Activated CD8-positive, alpha-beta memory T cell treated with anti-CD3 and anti-CD28 coated beads, Interleukin-2, amount 10 ng/mL, durations not matched to agents 7 days and 5 days (primary cell): ENCODE measurements around the gene RNF217. TPM values are rescaled to one million over a fixed set of nuclear protein-coding genes. Genes with fewer than 3 reads are reported as not detected.
"Not testable (repeated sequence)": the region's sequence is repeated elsewhere in the genome, so short reads cannot be mapped to it uniquely, and the experiment has no call there.

Source experiments
- ATAC-seq: fragments of 150-1000 bp; cut with Tn5 transposase; one replicate; pipeline ENCODE4 v1.10.0; 2021; ENCODE audit warnings: moderate library complexity
- CTCF ChIA-PET: fragments of 350-600 bp; sonication (Branson Sonifier 250); formaldehyde crosslinking; loops from one replicate; lab custom pipeline; 2021; ENCODE audit warnings: antibody characterized with exemption; lab: Charles Lee
- DNase-seq: peaks from one replicate; pipeline ENCODE4 v3.0.0-alpha.2; 2020
- H3K27ac Mint-ChIP-seq: one replicate; pipeline ENCODE4 v1.8.0; 2021; ENCODE audit warnings: mild to moderate bottlenecking, mixed read lengths
- H3K27me3 Mint-ChIP-seq: one replicate; pipeline ENCODE4 v1.8.0; 2021; ENCODE audit warnings: mixed read lengths
- H3K36me3 Mint-ChIP-seq: one replicate; pipeline ENCODE4 v1.8.0; 2021; ENCODE audit warnings: mild to moderate bottlenecking, mixed read lengths
- H3K4me1 Mint-ChIP-seq: one replicate; pipeline ENCODE4 v1.8.0; 2021; ENCODE audit warnings: mixed read lengths
- H3K4me3 Mint-ChIP-seq: one replicate; pipeline ENCODE4 v1.8.0; 2021; ENCODE audit warnings: mild to moderate bottlenecking, moderate library complexity, mixed read lengths
- H3K9me3 Mint-ChIP-seq: one replicate; pipeline ENCODE4 v1.8.0; 2022; ENCODE audit warnings: low read depth, mixed read lengths
- total RNA-seq, 2 experiments: library from RNA; stranded (reverse); gene quantifications; one replicate each; pipeline ENCODE4 v1.2.3, GENCODE V29; 2021

Gene RNF217
- total RNA-seq, 2 experiments from 2014 or later, result 0.70 TPM; not detected in 1

GRCh38 chr6:125116170-125116569 is 153.9 kb downstream of the RNF217 start:
- CTCF ChIA-PET, result no interaction called here
- ATAC-seq (no peak), DNase-seq (no peak)
- no peak overlapping the region for H3K4me3 Mint-ChIP-seq
- H3K36me3 Mint-ChIP-seq, result peaks cover 1% of the 10 kb centered on the region
- no peak overlapping the region for H3K27ac Mint-ChIP-seq
- H3K4me1 Mint-ChIP-seq, result no peaks in the 10 kb centered on the region
- peaks cover 7% of the 10 kb centered on the region for H3K9me3 Mint-ChIP-seq
- peaks cover 5% of the 10 kb centered on the region for H3K27me3 Mint-ChIP-seq

- no peak for ATAC-seq
- H3K4me3 Mint-ChIP-seq, result no peak overlapping the region
- no peaks in the 10 kb centered on the region for H3K36me3 Mint-ChIP-seq
- CTCF ChIA-PET, result no interaction called here
- H3K9me3 Mint-ChIP-seq, result peaks cover 2% of the 10 kb centered on the region
- DNase-seq, result no peak
- no peak overlapping the region for H3K27ac Mint-ChIP-seq
- no peaks in the 10 kb centered on the region for H3K4me1 Mint-ChIP-seq
- H3K27me3 Mint-ChIP-seq, result peaks cover 5% of the 10 kb centered on the region
Observed at GRCh38 chr6:125116710-125117109, 154.5 kb downstream of the RNF217 start.

- Mint-ChIP-seq H3K4me1 (no peaks in the 10 kb centered on the region), H3K27ac (no peak overlapping the region), H3K36me3 (no peaks in the 10 kb centered on the region), H3K4me3 (no peak overlapping the region), H3K9me3 (no peaks in the 10 kb centered on the region), H3K27me3 (peaks cover 5% of the 10 kb centered on the region)
- no peak for ATAC-seq
- no peak for DNase-seq
- CTCF ChIA-PET, result no interaction called here
Observed at GRCh38 chr6:125117818-125118217, 155.6 kb downstream of the RNF217 start.

GRCh38 chr6:125120054-125120590 is 157.9 kb downstream of the RNF217 start:
- Mint-ChIP-seq H3K9me3 (no peaks in the 10 kb centered on the region), H3K4me3 (no peak overlapping the region), H3K27me3 (peaks cover 5% of the 10 kb centered on the region), H3K4me1 (no peaks in the 10 kb centered on the region), H3K27ac (no peak overlapping the region), H3K36me3 (no peaks in the 10 kb centered on the region)
- no peak for DNase-seq
- CTCF ChIA-PET, result no interaction called here
- ATAC-seq, result no peak

GRCh38 chr6:125121894-125122293 is 159.7 kb downstream of the RNF217 start:
- Mint-ChIP-seq H3K27me3 (peaks cover 3% of the 10 kb centered on the region), H3K4me1 (no peaks in the 10 kb centered on the region), H3K9me3 (no peaks in the 10 kb centered on the region), H3K27ac (no peak overlapping the region), H3K4me3 (no peak overlapping the region), H3K36me3 (no peaks in the 10 kb centered on the region)
- CTCF ChIA-PET, result no interaction called here
- no peak for DNase-seq
- no peak for ATAC-seq

GRCh38 chr6:125123051-125123450 is 160.8 kb downstream of the RNF217 start:
- H3K4me1 Mint-ChIP-seq, result no peaks in the 10 kb centered on the region
- no peaks in the 10 kb centered on the region for H3K9me3 Mint-ChIP-seq
- no peak for ATAC-seq
- CTCF ChIA-PET, result interaction anchor here (1.1 kb wide), 1 partner anchor 9 kb away, joined by 4 read pairs; no protein-coding TSS in a partner anchor
- H3K36me3 Mint-ChIP-seq, result no peaks in the 10 kb centered on the region
- no peak overlapping the region for H3K27ac Mint-ChIP-seq
- H3K27me3 Mint-ChIP-seq, result no peaks in the 10 kb centered on the region
- no peak for DNase-seq
- H3K4me3 Mint-ChIP-seq, result no peak overlapping the region

- no peak overlapping the region for H3K4me3 Mint-ChIP-seq
- ATAC-seq (no peak), DNase-seq (no peak)
- no peak overlapping the region for H3K27ac Mint-ChIP-seq
- H3K9me3 Mint-ChIP-seq, result no peaks in the 10 kb centered on the region
- H3K27me3 Mint-ChIP-seq, result no peaks in the 10 kb centered on the region
- H3K36me3 Mint-ChIP-seq, result no peaks in the 10 kb centered on the region
- CTCF ChIA-PET, result interaction anchor here (1.1 kb wide), 2 partner anchors 9 to 10 kb away, joined by 3 to 4 read pairs; no protein-coding TSS in a partner anchor
- H3K4me1 Mint-ChIP-seq, result no peaks in the 10 kb centered on the region
Observed at GRCh38 chr6:125123468-125124048, 161.3 kb downstream of the RNF217 start.

GRCh38 chr6:125124049-125124669 is 161.9 kb downstream of the RNF217 start:
- no peaks in the 10 kb centered on the region for H3K36me3 Mint-ChIP-seq
- DNase-seq (no peak), ATAC-seq (no peak)
- H3K9me3 Mint-ChIP-seq, result no peaks in the 10 kb centered on the region
- no peaks in the 10 kb centered on the region for H3K4me1 Mint-ChIP-seq
- CTCF ChIA-PET, result interaction anchor here (1.1 kb wide), 1 partner anchor 11 kb away, joined by 3 read pairs; no protein-coding TSS in a partner anchor
- H3K27ac Mint-ChIP-seq, result no peak overlapping the region
- H3K27me3 Mint-ChIP-seq, result no peaks in the 10 kb centered on the region
- no peak overlapping the region for H3K4me3 Mint-ChIP-seq

GRCh38 chr6:125125856-125126255 is 163.6 kb downstream of the RNF217 start:
- H3K27me3 Mint-ChIP-seq, H3K36me3 Mint-ChIP-seq, CTCF ChIA-PET, H3K4me1 Mint-ChIP-seq, H3K4me3 Mint-ChIP-seq, H3K9me3 Mint-ChIP-seq, H3K27ac Mint-ChIP-seq, DNase-seq, ATAC-seq: not testable (repeated sequence)

GRCh38 chr6:125129354-125129753 is 167.1 kb downstream of the RNF217 start:
- H3K27ac Mint-ChIP-seq, result no peak overlapping the region
- ATAC-seq, result no peak

GRCh38 chr6:125132058-125132457 is 169.8 kb downstream of the RNF217 start:
- Mint-ChIP-seq H3K27me3 (peaks cover 4% of the 10 kb centered on the region), H3K36me3 (no peaks in the 10 kb centered on the region), H3K4me1 (no peaks in the 10 kb centered on the region), H3K4me3 (no peak overlapping the region), H3K9me3 (no peaks in the 10 kb centered on the region), H3K27ac (no peak overlapping the region)
- no peak for DNase-seq
- CTCF ChIA-PET, result no interaction called here
- ATAC-seq, result no peak

More at GRCh38 chr6:125129354-125129753, 167.1 kb downstream of the RNF217 start:
- CTCF ChIA-PET, result no interaction called here
- no peaks in the 10 kb centered on the region for H3K4me1 Mint-ChIP-seq
- H3K9me3 Mint-ChIP-seq, result no peaks in the 10 kb centered on the region
- H3K27me3 Mint-ChIP-seq, result peaks cover 4% of the 10 kb centered on the region
- no peaks in the 10 kb centered on the region for H3K36me3 Mint-ChIP-seq
- H3K4me3 Mint-ChIP-seq, result no peak overlapping the region
- DNase-seq, result no peak

- no peak for DNase-seq
- no peaks in the 10 kb centered on the region for H3K9me3 Mint-ChIP-seq
- no peak for ATAC-seq
- H3K36me3 Mint-ChIP-seq, result no peaks in the 10 kb centered on the region
- H3K4me1 Mint-ChIP-seq, result no peaks in the 10 kb centered on the region
- H3K27me3 Mint-ChIP-seq, result no peaks in the 10 kb centered on the region
- no peak overlapping the region for H3K4me3 Mint-ChIP-seq
- CTCF ChIA-PET, result no interaction called here
- H3K27ac Mint-ChIP-seq, result no peak overlapping the region
Observed at GRCh38 chr6:125136378-125136777, 174.1 kb downstream of the RNF217 start.

GRCh38 chr6:125138083-125138482 is 175.8 kb downstream of the RNF217 start:
- Mint-ChIP-seq H3K36me3 (no peaks in the 10 kb centered on the region), H3K27me3 (no peaks in the 10 kb centered on the region), H3K4me1 (no peaks in the 10 kb centered on the region), H3K9me3 (no peaks in the 10 kb centered on the region), H3K4me3 (no peak overlapping the region), H3K27ac (no peak overlapping the region)
- no peak for ATAC-seq
- DNase-seq, result no peak
- CTCF ChIA-PET, result no interaction called here

- no peaks in the 10 kb centered on the region for H3K9me3 Mint-ChIP-seq
- no peaks in the 10 kb centered on the region for H3K27me3 Mint-ChIP-seq
- CTCF ChIA-PET, result no interaction called here
- H3K4me1 Mint-ChIP-seq, result no peaks in the 10 kb centered on the region
- no peaks in the 10 kb centered on the region for H3K36me3 Mint-ChIP-seq
- DNase-seq, result no peak
- no peak overlapping the region for H3K27ac Mint-ChIP-seq
- ATAC-seq, result no peak
- no peak overlapping the region for H3K4me3 Mint-ChIP-seq
Observed at GRCh38 chr6:125140808-125141207, 178.6 kb downstream of the RNF217 start.
